Smooth muscle cell (in vitro differentiated cells): ENCODE results near the gene NDFIP2. TPM values are rescaled to one million over a fixed set of nuclear protein-coding genes. Genes with fewer than 3 reads are reported as not detected.

Source experiments
- DNase-seq: peaks from one replicate; lab custom pipeline; 2025; ENCODE audit not compliant: unreplicated experiment; lab: John Stamatoyannopoulos, UW
- H2AFZ ChIP-seq: fragments of 200-600 bp; sonication (generic); 2 replicates; pipeline ENCODE4 v1.6.0; 2016; ENCODE audit warnings: antibody characterized with exemption, low read depth, mild to moderate bottlenecking
- H3F3A ChIP-seq: fragments of 200-600 bp; sonication (generic); 2 replicates; pipeline ENCODE4 v1.6.0; 2017; ENCODE audit warnings: antibody characterized with exemption, low read depth
- H3K27ac ChIP-seq: fragments of 200-600 bp; sonication (generic); 2 replicates; pipeline ENCODE4 v1.5.1; 2016; ENCODE audit warnings: low read depth, mild to moderate bottlenecking
- H3K27me3 ChIP-seq: fragments of 200-600 bp; sonication (generic); 2 replicates; pipeline ENCODE4 v1.6.1; 2016; ENCODE audit warnings: low read depth, mild to moderate bottlenecking
- H3K36me3 ChIP-seq: fragments of 200-600 bp; sonication (generic); 2 replicates; pipeline ENCODE4 v1.5.1; 2016; ENCODE audit warnings: low read depth
- H3K4me1 ChIP-seq: fragments of 200-600 bp; sonication (generic); 2 replicates; pipeline ENCODE4 v1.5.1; 2016; ENCODE audit warnings: low read depth
- H3K4me2 ChIP-seq: fragments of 200-600 bp; sonication (generic); 2 replicates; pipeline ENCODE4 v1.6.0; 2016; ENCODE audit warnings: mild to moderate bottlenecking
- H3K4me3 ChIP-seq: fragments of 200-600 bp; sonication (generic); 2 replicates; pipeline ENCODE4 v1.5.1; 2016; ENCODE audit warnings: mild to moderate bottlenecking
- H3K79me2 ChIP-seq: fragments of 200-600 bp; sonication (generic); 2 replicates; pipeline ENCODE4 v1.6.0; 2016; ENCODE audit warnings: low read depth, mild to moderate bottlenecking
- H3K9ac ChIP-seq: fragments of 200-600 bp; sonication (generic); 2 replicates; pipeline ENCODE4 v1.6.0; 2016; ENCODE audit warnings: low read depth
- H3K9me3 ChIP-seq: fragments of 200-600 bp; sonication (generic); replicated peaks from 2 replicates; pipeline ENCODE4 v1.5.1; 2016; ENCODE audit warnings: low read depth
- H4K20me1 ChIP-seq: fragments of 200-600 bp; sonication (generic); 2 replicates; pipeline ENCODE4 v1.6.0; 2016; ENCODE audit warnings: low read depth
- CTCF ChIP-seq: fragments of 200-600 bp; sonication (generic); IDR thresholded peaks from 2 replicates; pipeline ENCODE4 v1.5.1; 2017; ENCODE audit warnings: borderline replicate concordance, mild to moderate bottlenecking, antibody characterized with exemption; ENCODE audit not compliant: insufficient read depth, poor library complexity, severe bottlenecking
- WGBS: methylation state at CpG from one replicate; pipeline ENCODE4 v1.1.7; 2016; ENCODE audit warnings: low lambda C conversion rate; 5-methylcytosine and 5-hydroxymethylcytosine counted together
- polyA plus RNA-seq: library from polyadenylated mRNA; unstranded; fragments of >200 nt; fragmentation: Nextera tagmentation; extraction: Ambion mirVana; gene quantifications from 2 replicates; pipeline ENCODE4 v1.2.1, GENCODE V29; 2016
- total RNA-seq: library from RNA; depleted of rRNA; stranded (reverse); fragments of >200 nt; gene quantifications from 2 replicates; pipeline ENCODE4 v1.2.3, GENCODE V29; 2014

The NDFIP2 gene
- total and polyA plus RNA-seq, 2 experiments from 2014 or later = 34.0 to 75.6 TPM

- peaks cover 12% of the 10 kb centered on the region for H4K20me1 ChIP-seq
- H2AFZ ChIP-seq = no peak overlapping the region
- no peaks in the 10 kb centered on the region for H3K4me1 ChIP-seq
- H3K9me3 ChIP-seq = no peaks in the 10 kb centered on the region
- DNase-seq = no peak
- no peak overlapping the region for H3K4me3 ChIP-seq
- H3K79me2 ChIP-seq = no peaks in the 10 kb centered on the region
- H3K36me3 ChIP-seq = no peaks in the 10 kb centered on the region
- H3K4me2 ChIP-seq = no peak overlapping the region
- WGBS = 7% methylated on average over 1 of the region's 1 CpG
- H3K27ac ChIP-seq = no peak overlapping the region
- no peaks in the 10 kb centered on the region for H3F3A ChIP-seq
- TF ChIP-seq CTCF = peak; percentile 90
- no peaks in the 10 kb centered on the region for H3K27me3 ChIP-seq
- H3K9ac ChIP-seq = no peak overlapping the region
These were observed 60.6 kb downstream of the NDFIP2 start for GRCh38 chr13:79541426-79542049.

DNA sequence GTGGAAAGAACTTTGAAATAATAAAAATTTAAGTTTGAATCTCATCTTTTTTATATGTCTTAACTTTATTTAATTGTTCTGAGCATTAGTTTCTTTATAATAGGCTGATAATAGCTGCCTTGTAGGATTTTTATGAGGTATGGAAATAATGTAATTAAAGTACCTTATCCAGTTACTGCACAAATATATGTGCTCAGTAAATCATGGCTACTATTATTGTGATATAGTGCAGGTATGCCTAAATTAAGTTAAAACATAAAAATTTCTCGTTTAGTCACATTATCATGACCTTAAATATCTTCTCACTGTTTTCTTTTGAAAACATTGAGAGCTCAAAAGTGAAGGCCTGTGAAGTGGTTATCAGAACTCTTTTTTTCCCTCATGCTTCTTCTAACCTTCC is 62.9 kb downstream of the NDFIP2 start:
- Histone ChIP-seq H3K4me3 (no peak overlapping the region), H3K9me3 (no peaks in the 10 kb centered on the region), H3K9ac (no peak overlapping the region), H3K27me3 (no peaks in the 10 kb centered on the region), H3K27ac (no peak overlapping the region), H3K79me2 (no peaks in the 10 kb centered on the region), H2AFZ (no peak overlapping the region), H3K36me3 (no peaks in the 10 kb centered on the region), H3K4me2 (no peak overlapping the region), H4K20me1 (peaks cover 12% of the 10 kb centered on the region), H3K4me1 (peaks cover 8% of the 10 kb centered on the region), H3F3A (no peaks in the 10 kb centered on the region)
- 72% methylated on average over 1 of the region's 1 CpG for WGBS
- DNase-seq = no peak
- TF ChIP-seq CTCF = no peak

DNA sequence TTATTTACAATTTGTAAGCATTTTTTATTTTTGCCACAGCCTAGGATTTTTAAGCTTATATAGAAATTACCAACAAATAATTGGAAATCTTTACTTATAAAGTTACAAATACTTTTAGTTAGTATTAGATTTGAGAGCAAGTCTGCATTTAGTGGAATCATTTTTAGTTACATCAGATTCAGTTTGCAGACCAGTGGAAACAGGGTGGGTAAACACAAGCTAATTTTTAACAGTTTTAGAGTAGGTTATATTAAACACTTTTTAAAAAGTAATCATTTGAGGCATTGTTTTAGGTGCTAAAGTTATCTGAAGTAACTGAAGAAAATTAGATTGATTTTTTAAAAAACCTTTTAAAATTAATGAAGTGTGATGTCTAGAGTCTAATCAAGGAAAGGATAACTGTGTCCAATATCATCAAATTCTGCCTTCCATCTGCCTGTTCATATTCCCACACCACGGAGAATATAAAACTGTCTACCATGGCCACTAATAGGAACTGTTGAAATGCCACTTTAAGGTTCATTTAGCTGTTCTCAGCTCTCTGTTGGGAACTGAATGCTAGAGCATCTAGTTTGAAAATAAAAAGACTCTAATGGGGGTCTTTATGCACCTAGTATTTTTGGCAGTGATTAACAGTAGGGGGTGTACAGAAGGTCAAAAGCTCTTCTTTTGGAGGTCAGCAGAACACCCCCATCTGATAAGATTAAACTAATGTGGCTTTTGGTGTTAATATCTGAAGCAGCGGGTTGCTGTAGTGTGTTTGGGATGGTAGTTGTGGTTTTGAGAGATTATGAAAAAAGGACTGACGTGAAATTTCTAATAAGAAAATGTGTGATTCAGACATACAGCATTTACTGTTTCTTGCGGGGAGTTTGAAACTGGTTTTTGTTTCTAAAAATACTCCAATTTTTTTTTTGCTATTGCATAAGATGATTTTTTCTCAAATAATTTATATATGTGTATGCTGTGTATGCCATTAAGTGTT is 66.5 kb downstream of the NDFIP2 start:
- peaks cover 4% of the 10 kb centered on the region for H4K20me1 ChIP-seq
- WGBS = 44% methylated on average over 4 of the region's 4 CpGs

More for the DNA sequence above, 66.5 kb downstream of the NDFIP2 start:
- no peaks in the 10 kb centered on the region for H3F3A ChIP-seq
- no peak for TF ChIP-seq CTCF
- no peak overlapping the region for H3K4me3 ChIP-seq
- H3K9me3 ChIP-seq = no peaks in the 10 kb centered on the region
- H3K4me2 ChIP-seq = peak overlapping the region; percentile 53
- no peak overlapping the region for H2AFZ ChIP-seq
- peak overlapping the region; percentile 33 for H3K27ac ChIP-seq
- no peaks in the 10 kb centered on the region for H3K27me3 ChIP-seq
- H3K79me2 ChIP-seq = no peaks in the 10 kb centered on the region
- H3K36me3 ChIP-seq = no peaks in the 10 kb centered on the region
- no peak for DNase-seq
- peaks cover 8% of the 10 kb centered on the region for H3K4me1 ChIP-seq
- H3K9ac ChIP-seq = no peak overlapping the region
